Raji (cell line): Measurements from ENCODE around the gene CASP9.

Experiments
- POLR2A ChIP-seq: IDR thresholded peaks from 2 replicates; pipeline ENCODE4 v1.6.1; 2011; ENCODE audit warnings: low read depth, low read length, control low read depth; ENCODE audit not compliant: insufficient read depth

CASP9 gene

GRCh38 chr1:15524021-15524282, at the start of gene CASP9:
Gene CASP9, minus strand, starts transcription at chr1:15524215. Its CDS starts 15 bp downstream, at chr1:15524200.
- TF ChIP-seq POLR2A, result peak; percentile 86

GRCh38 chr1:15573477-15573876, 49.5 kb upstream of the CASP9 start:
- no peak for TF ChIP-seq POLR2A

- no peak for TF ChIP-seq POLR2A
Measured at GRCh38 chr1:15571266-15571665, 47.3 kb upstream of the CASP9 start.

GRCh38 chr1:15570861-15571260, 46.8 kb upstream of the CASP9 start:
- no peak for TF ChIP-seq POLR2A

GRCh38 chr1:15568387-15569073, 44.5 kb upstream of the CASP9 start:
- TF ChIP-seq POLR2A, result no peak

- no peak for TF ChIP-seq POLR2A
Measured at GRCh38 chr1:15559189-15559810, 35.3 kb upstream of the CASP9 start.

- TF ChIP-seq POLR2A, result no peak
Measured at GRCh38 chr1:15558516-15558915, 34.5 kb upstream of the CASP9 start.

GRCh38 chr1:15557594-15557993, 33.6 kb upstream of the CASP9 start:
- no peak for TF ChIP-seq POLR2A

- no peak for TF ChIP-seq POLR2A
Measured at GRCh38 chr1:15557008-15557407, 33.0 kb upstream of the CASP9 start.

- no peak for TF ChIP-seq POLR2A
Measured at GRCh38 chr1:15550573-15550972, 26.6 kb upstream of the CASP9 start.

- TF ChIP-seq POLR2A, result no peak
Measured at GRCh38 chr1:15546641-15547040, 22.6 kb upstream of the CASP9 start.

- TF ChIP-seq POLR2A, result no peak
Measured at GRCh38 chr1:15543589-15544568, 19.9 kb upstream of the CASP9 start.

- no peak for TF ChIP-seq POLR2A
Measured at GRCh38 chr1:15543251-15543588, 19.2 kb upstream of the CASP9 start.

- no peak for TF ChIP-seq POLR2A
Measured at GRCh38 chr1:15542388-15543250, 18.6 kb upstream of the CASP9 start.

- no peak for TF ChIP-seq POLR2A
Measured at GRCh38 chr1:15541231-15541792, 17.3 kb upstream of the CASP9 start.
